Measurements from ENCODE around the gene TENT5A.
A peak's percentile ranks its signal among the peaks of the same experiment; 100 is the strongest.

The TENT5A gene

GRCh38 chr6:81708113-81708699, 44.3 kb downstream of the TENT5A start:
- no peak for DNase-seq

DNA sequence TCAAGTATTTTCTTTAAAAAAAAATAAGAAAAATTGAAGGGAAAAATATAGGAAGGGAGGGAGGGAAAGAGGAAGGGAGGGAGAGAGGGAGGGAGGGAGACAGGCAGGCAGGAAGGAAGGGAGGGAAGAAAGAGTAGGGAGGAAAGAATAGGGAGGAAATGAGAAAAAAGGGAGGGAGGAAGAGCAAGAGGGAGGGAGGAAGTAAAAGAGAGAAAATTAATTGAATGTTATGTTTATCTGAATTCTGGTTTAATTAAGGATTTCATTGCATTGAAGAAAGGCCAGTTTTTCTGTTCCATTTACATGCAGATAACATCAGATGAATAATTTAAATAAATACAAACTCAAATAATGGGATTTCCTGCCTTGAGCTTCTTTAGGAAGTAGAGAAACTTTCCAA, 47.8 kb downstream of the TENT5A start:
- DNase-seq (no peak), ATAC-seq (no peak)

More at GRCh38 chr6:81708113-81708699, 44.3 kb downstream of the TENT5A start:
- ATAC-seq: no peak

DNA sequence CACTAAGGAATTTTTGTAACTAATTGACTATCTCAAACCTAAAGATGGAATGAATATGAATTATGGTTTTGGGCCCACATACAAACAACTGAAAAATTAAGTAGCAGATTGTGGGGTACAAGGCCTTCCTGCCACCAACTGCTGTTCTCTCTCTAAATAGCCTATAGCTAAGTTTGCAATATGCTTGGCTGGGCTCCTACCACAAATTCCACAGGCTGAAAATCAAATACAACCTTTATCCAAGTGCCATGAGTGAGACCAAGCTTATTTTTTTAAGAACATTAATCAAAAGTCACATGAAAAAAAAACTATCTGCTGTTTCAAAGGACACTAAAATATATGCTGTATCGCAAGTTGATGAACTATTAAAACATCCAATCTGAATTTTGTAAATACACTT, 52.1 kb downstream of the TENT5A start:
- DNase-seq (no peak), ATAC-seq (no peak)

- ATAC-seq (no peak), DNase-seq (no peak)
Observed at GRCh38 chr6:81697559-81697958, 54.9 kb downstream of the TENT5A start.

DNA sequence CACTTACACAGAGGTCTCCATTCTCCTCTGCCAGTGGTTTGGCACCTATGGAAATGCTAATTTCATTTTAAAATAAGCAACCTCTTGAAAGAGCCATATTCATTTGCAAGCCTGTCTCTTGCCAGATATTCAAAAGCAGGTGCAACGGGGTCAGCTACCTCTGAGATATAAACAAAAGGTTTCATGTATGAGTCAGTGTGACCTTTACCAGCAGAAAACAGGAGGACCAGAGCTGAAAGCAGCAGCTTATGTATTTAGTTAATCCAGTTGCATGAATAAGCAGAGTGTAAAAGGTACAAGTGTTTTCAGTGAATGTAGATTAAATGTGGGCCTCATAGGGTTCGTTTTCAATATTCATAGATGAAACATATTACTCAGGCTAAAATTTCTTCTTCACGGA, 56.0 kb downstream of the TENT5A start:
- ATAC-seq: peak; percentile 23

More for the DNA sequence above, 56.0 kb downstream of the TENT5A start:
- DNase-seq: no peak

Measured in stimulated activated naive CD8-positive, alpha-beta T cell treated with anti-CD3 and anti-CD28 coated beads, Interleukin-15, Interleukin-2, amounts not matched to agents 100 U/mL and 50 U/mL, for 24 hours (primary cell).